Stromal cell of bone marrow (primary cell): Measurements from ENCODE around the gene GTF2F2.

ENCODE experiments used
- DNase-seq: peaks from one replicate; pipeline ENCODE4 v3.0.0-alpha.2; 2012; ENCODE audit warnings: low read depth

GTF2F2 gene

GRCh38 chr13:45122941-45123340, 2.6 kb downstream of the GTF2F2 start:
- no peak for DNase-seq

GRCh38 chr13:45132369-45133064, 12.2 kb downstream of the GTF2F2 start:
- no peak for DNase-seq

- no peak for DNase-seq
These were observed 13.2 kb downstream of the GTF2F2 start for GRCh38 chr13:45133396-45134118.

GRCh38 chr13:45136741-45137504, 16.6 kb downstream of the GTF2F2 start:
- DNase-seq: no peak

GRCh38 chr13:45137526-45137925, 17.2 kb downstream of the GTF2F2 start:
- no peak for DNase-seq

GRCh38 chr13:45138282-45138681, 18.0 kb downstream of the GTF2F2 start:
- no peak for DNase-seq

- DNase-seq: no peak
These were observed 21.1 kb downstream of the GTF2F2 start for GRCh38 chr13:45141369-45141768.

- DNase-seq: no peak
These were observed 22.4 kb downstream of the GTF2F2 start for GRCh38 chr13:45142440-45143345.

- no peak for DNase-seq
These were observed 23.0 kb downstream of the GTF2F2 start for GRCh38 chr13:45143346-45143751.

- no peak for DNase-seq
These were observed 29.7 kb downstream of the GTF2F2 start for GRCh38 chr13:45149964-45150363.

GRCh38 chr13:45156565-45157361, 36.5 kb downstream of the GTF2F2 start:
- no peak for DNase-seq

- DNase-seq: no peak
These were observed 41.9 kb downstream of the GTF2F2 start for GRCh38 chr13:45162194-45162593.

- peak; percentile 79 for DNase-seq
These were observed 42.5 kb downstream of the GTF2F2 start for GRCh38 chr13:45162821-45163220.

- DNase-seq: no peak
These were observed 46.5 kb downstream of the GTF2F2 start for GRCh38 chr13:45166858-45167257.

- DNase-seq: no peak
These were observed 47.6 kb downstream of the GTF2F2 start for GRCh38 chr13:45167611-45168554.

GRCh38 chr13:45168555-45168930, 48.2 kb downstream of the GTF2F2 start:
- DNase-seq: no peak

- DNase-seq: no peak
These were observed 54.2 kb downstream of the GTF2F2 start for GRCh38 chr13:45174478-45174877.

GRCh38 chr13:45178349-45179162, 58.2 kb downstream of the GTF2F2 start:
- DNase-seq: peak; percentile 86

- DNase-seq: no peak
These were observed 59.1 kb downstream of the GTF2F2 start for GRCh38 chr13:45179428-45179827.
